GM12873 (cell line): ENCODE results near the gene PLPP4.

Experiments used
- CTCF ChIP-seq: IDR thresholded peaks from 2 replicates; pipeline ENCODE4 v1.5.1; 2012; ENCODE audit warnings: low read depth, mild to moderate bottlenecking, moderate library complexity, low read length, control low read depth; ENCODE audit not compliant: insufficient read depth; ENCODE audit errors: missing control alignments

PLPP4 gene

DNA sequence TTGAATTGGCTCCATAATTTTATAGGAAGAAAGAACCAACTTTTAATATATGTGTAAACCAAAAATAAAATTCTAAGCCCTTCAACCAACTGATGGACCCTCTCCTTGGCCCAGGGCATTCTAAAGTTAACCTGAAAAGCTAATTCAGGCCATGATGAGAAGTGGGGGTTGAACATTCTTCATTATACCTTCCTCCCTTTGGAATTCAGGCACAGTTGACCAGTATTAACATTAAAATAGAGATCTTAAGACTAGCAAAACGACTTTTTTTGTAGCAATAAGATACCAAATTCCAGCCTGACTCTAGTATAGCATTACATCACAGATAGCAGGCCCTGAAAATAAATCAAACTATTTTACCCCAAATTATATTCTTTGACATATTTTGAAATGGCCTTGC is 173.2 kb downstream of the PLPP4 start:
- TF ChIP-seq CTCF = no peak

DNA sequence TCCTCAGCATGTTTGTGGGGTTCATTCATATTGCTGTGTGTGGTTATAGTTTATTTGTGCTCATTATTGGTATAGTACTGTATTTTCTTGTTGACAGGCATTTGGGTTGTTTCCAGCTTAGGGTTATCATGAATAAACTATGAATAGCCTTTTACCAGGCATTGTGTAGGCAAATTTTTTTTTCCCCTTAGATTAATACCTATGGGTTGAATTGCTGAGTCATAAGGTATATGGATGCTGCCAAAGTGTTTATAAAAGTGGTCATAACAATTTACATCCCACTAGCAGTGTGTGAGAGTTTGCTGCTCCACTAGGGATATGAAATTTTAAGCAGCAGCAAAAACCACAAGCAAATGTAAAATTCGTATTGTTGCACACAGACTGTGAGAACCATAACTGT is 175.0 kb downstream of the PLPP4 start:
- TF ChIP-seq CTCF = no peak

- TF ChIP-seq CTCF = no peak
Observed at GRCh38 chr10:120632942-120633341, 175.9 kb downstream of the PLPP4 start.

- peak; percentile 49 for TF ChIP-seq CTCF
Observed at GRCh38 chr10:120634659-120635058, 177.6 kb downstream of the PLPP4 start.
